Measurements from ENCODE around the gene DNASE1. TPM values are rescaled to one million over a fixed set of nuclear protein-coding genes. Genes with fewer than 3 reads are reported as not detected.

The DNASE1 gene
- total RNA-seq, 3 donors from 2014 or later (not counting 1 experiment from before 2014, with no cell fraction given), result 29.9 to 47.8 (median 34.9) TPM

DNA sequence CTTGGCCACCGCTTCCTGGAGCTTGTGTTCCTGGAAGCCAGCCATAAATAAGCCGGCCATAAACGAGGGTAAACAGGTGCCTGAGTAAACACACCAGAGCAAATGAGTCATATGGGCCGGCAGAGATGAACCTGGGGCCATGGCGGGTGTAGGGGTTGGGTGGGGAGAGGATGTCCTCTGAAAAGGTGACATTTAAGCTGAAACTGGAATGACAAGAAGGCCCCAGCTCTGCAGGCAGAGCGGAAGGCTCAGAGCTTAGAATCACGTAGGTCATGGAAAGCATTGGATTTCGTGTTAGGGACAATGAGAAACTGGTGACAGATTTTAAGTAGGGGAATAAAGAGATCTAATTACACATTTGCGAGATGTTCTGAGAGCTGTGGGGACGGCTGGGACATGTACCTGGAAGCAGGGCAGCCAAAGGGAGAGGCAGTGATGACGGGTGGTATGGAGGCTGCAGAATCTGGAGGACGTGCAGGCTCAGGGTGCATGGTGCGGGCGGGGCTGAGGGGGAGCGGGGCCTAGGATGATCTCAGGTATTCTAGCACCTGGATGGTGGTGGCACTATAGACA lies 8.1 kb upstream of the DNASE1 start:
- Mint-ChIP-seq H3K9me3 (no peaks in the 10 kb centered on the region), H3K27ac (peak overlapping the region in 1 of 2 donors; percentile 35), H3K27me3 (ENCODE audit: low read depth in 2 of 2) (no peaks in the 10 kb centered on the region), H3K36me3 (no peaks in the 10 kb centered on the region), H3K4me1 (no peaks in the 10 kb centered on the region), H3K4me3 (no peak overlapping the region)
- Histone ChIP-seq H3K9me3 (ENCODE audit: control insufficient read depth, insufficient read depth, low read length) (no peaks in the 10 kb centered on the region), H3K27me3 (ENCODE audit: control insufficient read depth, insufficient read depth, low read length) (no peaks in the 10 kb centered on the region), H3K36me3 (ENCODE audit: control insufficient read depth, insufficient read depth, low read length) (peaks cover 23% of the 10 kb centered on the region), H3K4me1 (ENCODE audit: control insufficient read depth, insufficient read depth, low read length) (no peaks in the 10 kb centered on the region), H3K4me3 (ENCODE audit: low read length) (no peak overlapping the region), H3K27ac (ENCODE audit: low read length) (no peak overlapping the region)
- no peak for TF ChIP-seq CTCF (IDR thresholded peaks at IDR 0.05)
- intact Hi-C loops (cut with micrococcal nuclease), result no loop called here
- ATAC-seq (no peak), DNase-seq (no peak)
- WGBS (ENCODE audit: insufficient coverage), result 90% methylated on average over 15 of the region's 15 CpGs

GRCh38 chr16:3650631-3651265 lies 3.7 kb upstream of the DNASE1 start:
- H3K36me3 ChIP-seq (ENCODE audit: control insufficient read depth, insufficient read depth, low read length), result peaks cover 15% of the 10 kb centered on the region
- Mint-ChIP-seq H3K27me3 (ENCODE audit: low read depth in 2 of 2) (no peaks in the 10 kb centered on the region), H3K4me1 (peaks cover 6% of the 10 kb centered on the region in 2 donors), H3K4me3 (no peak overlapping the region), H3K27ac (no peak overlapping the region), H3K36me3 (no peaks in the 10 kb centered on the region), H3K9me3 (no peaks in the 10 kb centered on the region)
- 96% methylated on average over 13 of the region's 13 CpGs for WGBS (ENCODE audit: insufficient coverage)
- DNase-seq, result no peak
- no peak overlapping the region for H3K27ac ChIP-seq (ENCODE audit: low read length)
- no peaks in the 10 kb centered on the region for H3K4me1 ChIP-seq (ENCODE audit: control insufficient read depth, insufficient read depth, low read length)
- TF ChIP-seq CTCF (IDR thresholded peaks at IDR 0.05), result no peak
- no peak overlapping the region for H3K4me3 ChIP-seq (ENCODE audit: low read length)
- intact Hi-C loops (cut with micrococcal nuclease), result no loop called here
- no peaks in the 10 kb centered on the region for H3K9me3 ChIP-seq (ENCODE audit: control insufficient read depth, insufficient read depth, low read length)
- ATAC-seq, result no peak
- no peaks in the 10 kb centered on the region for H3K27me3 ChIP-seq (ENCODE audit: control insufficient read depth, insufficient read depth, low read length)

- H3K36me3 ChIP-seq (ENCODE audit: control insufficient read depth, insufficient read depth, low read length), result peaks cover 22% of the 10 kb centered on the region
- WGBS (ENCODE audit: insufficient coverage), result 87% methylated on average over 18 of the region's 18 CpGs
- H3K9me3 Mint-ChIP-seq, result no peaks in the 10 kb centered on the region
- ATAC-seq (no peak), DNase-seq (no peak)
- H3K4me3 ChIP-seq (ENCODE audit: low read length), result no peak overlapping the region
- no peaks in the 10 kb centered on the region for H3K4me1 ChIP-seq (ENCODE audit: control insufficient read depth, insufficient read depth, low read length)
- H3K36me3 Mint-ChIP-seq, result no peaks in the 10 kb centered on the region
- H3K27me3 Mint-ChIP-seq (ENCODE audit: low read depth in 2 of 2), result no peaks in the 10 kb centered on the region
- intact Hi-C loops (cut with micrococcal nuclease), result no loop called here
- no peak for TF ChIP-seq CTCF (IDR thresholded peaks at IDR 0.05)
- H3K9me3 ChIP-seq (ENCODE audit: control insufficient read depth, insufficient read depth, low read length), result no peaks in the 10 kb centered on the region
- no peak overlapping the region for H3K4me3 Mint-ChIP-seq
- no peak overlapping the region for H3K27ac ChIP-seq (ENCODE audit: low read length)
- H3K27ac Mint-ChIP-seq, result no peak overlapping the region
- no peaks in the 10 kb centered on the region for H3K27me3 ChIP-seq (ENCODE audit: control insufficient read depth, insufficient read depth, low read length)
- H3K4me1 Mint-ChIP-seq, result peaks cover 6% of the 10 kb centered on the region in 2 donors
These were observed 2.8 kb upstream of the DNASE1 start for GRCh38 chr16:3651461-3652372.

Measured in natural killer cell (primary cell).